PFSK-1 (cell line): ENCODE data around the gene FCSK.

Experiments used
- POLR2AphosphoS5 ChIP-seq: IDR thresholded peaks from 2 replicates; pipeline ENCODE4 v1.6.1; 2012; ENCODE audit warnings: low read depth, mild to moderate bottlenecking, control low read depth, low read length, moderate library complexity
- TAF1 ChIP-seq: IDR thresholded peaks from 2 replicates; pipeline ENCODE4 v1.6.1; 2012; ENCODE audit warnings: low read length, control low read depth, borderline replicate concordance; ENCODE audit not compliant: insufficient read depth

- TF ChIP-seq POLR2AphosphoS5 (no peak), TAF1 (no peak)
Measured at GRCh38 chr16:70407811-70408274, 46.6 kb upstream of the FCSK start.
